HepG2 (cell line): Measurements from ENCODE around the gene ARFGAP3. TPM values are rescaled to one million over a fixed set of nuclear protein-coding genes. Genes with fewer than 3 reads are reported as not detected.

ENCODE experiments used
- ATAC-seq: fragments of 200-7000 bp; cut with Tn5 transposase; 3 replicates; pipeline ENCODE4 v1.9.1; 2020; ENCODE audit warnings: mild to moderate bottlenecking, moderate library complexity
- BruUV-seq: library from RNA; stranded (reverse); fragments of 400-500 nt; replicated peaks from 2 replicates; lab custom pipeline; 2021; lab: Mats Ljungman, UMichigan
- CTCF ChIA-PET: fragments of 300-600 bp; formaldehyde crosslinking; extraction: SDS; loops from one replicate; lab custom pipeline; 2021; ENCODE audit warnings: low total read pairs, inconsistent platforms, low intra/inter-chr PET ratio; lab: Yijun Ruan, JAX
- POLR2A ChIA-PET: fragments of 350-600 bp; sonication (Branson Sonifier 250); formaldehyde crosslinking; loops from one replicate; lab custom pipeline; 2020; ENCODE audit warnings: antibody characterized with exemption, inconsistent platforms; lab: Yijun Ruan, JAX
- DNase-seq: peaks from one replicate; pipeline ENCODE4 v3.0.0-alpha.2; 2015; ENCODE audit warnings: low spot score
- FAIRE-seq: peaks from 3 replicates; lab custom pipeline; 2011; peaks lifted over from hg19 to GRCh38; lab: Jason Lieb, UNC
- H2AFZ ChIP-seq: one replicate; pipeline ENCODE4 v1.6.1; 2011; ENCODE audit warnings: low read length, inconsistent platforms
- H3K27ac ChIP-seq: fragments of 300-600 bp; 3 replicates; pipeline ENCODE4 v1.8.0; 2011; ENCODE audit warnings: mixed run types, mild to moderate bottlenecking, mixed read lengths, low read length, inconsistent platforms; ENCODE audit not compliant: insufficient read depth; ENCODE audit errors: extremely low read length
- H3K27me3 ChIP-seq, 2 experiments: fragments of 200-600 bp in 1 of 2; 2 replicates in 1 of 2; 3 replicates in 1 of 2; pipeline versions ENCODE4 v1.6.0 to v1.8.0; 2011; ENCODE audit warnings: low read length in 2 of 2, mild to moderate bottlenecking in 2 of 2, moderate library complexity in 2 of 2, inconsistent platforms in 1 of 2; ENCODE audit not compliant: insufficient read depth in 2 of 2, control insufficient read depth in 1 of 2
- H3K36me3 ChIP-seq, 2 experiments: fragments of 200-600 bp in 1 of 2; replicated peaks in 1 of 2; 2 replicates in 1 of 2; 3 replicates in 1 of 2; pipeline versions ENCODE4 v1.5.1 to v1.8.0; 2011; ENCODE audit warnings: low read length in 2 of 2, inconsistent platforms in 1 of 2; ENCODE audit not compliant: insufficient read depth in 2 of 2, control insufficient read depth in 1 of 2
- H3K4me1 ChIP-seq: 2 replicates; pipeline ENCODE4 v1.5.1; 2012; ENCODE audit warnings: low read length, inconsistent platforms; ENCODE audit not compliant: insufficient read depth
- H3K4me2 ChIP-seq: 2 replicates; pipeline ENCODE4 v1.6.0; 2011; ENCODE audit warnings: low read depth, low read length, inconsistent platforms
- H3K4me3 ChIP-seq, 3 experiments: fragments of 200-600 bp in 1 of 3; sonication (generic), shearing (Covaris generic) in 1 of 3; replicated peaks in 1 of 3; 2 replicates each; pipeline ENCODE4 v1.5.1; 2011 to 2016; ENCODE audit warnings: low read length in 3 of 3, inconsistent platforms in 2 of 3, low read depth in 2 of 3, mild to moderate bottlenecking in 2 of 3, control low read depth in 1 of 3, mixed read lengths in 1 of 3; ENCODE audit not compliant: insufficient read depth in 1 of 3
- H3K79me2 ChIP-seq: one replicate; pipeline ENCODE4 v1.6.1; 2011; ENCODE audit warnings: low read length, inconsistent platforms; ENCODE audit not compliant: insufficient read depth
- H3K9ac ChIP-seq: 2 replicates; pipeline ENCODE4 v1.6.0; 2011; ENCODE audit warnings: mild to moderate bottlenecking, low read depth, low read length, inconsistent platforms; ENCODE audit not compliant: insufficient read depth
- H3K9me3 ChIP-seq: 2 replicates; pipeline ENCODE4 v1.5.1; 2012; ENCODE audit warnings: mild to moderate bottlenecking, low read length
- H4K20me1 ChIP-seq: 2 replicates; pipeline ENCODE4 v1.6.0; 2011; ENCODE audit warnings: inconsistent platforms, mild to moderate bottlenecking, low read length, moderate library complexity; ENCODE audit not compliant: insufficient read depth
- HNRNPL ChIP-seq: fragments of 200-400 bp; formaldehyde crosslinking; IDR thresholded peaks from 2 replicates; pipeline ENCODE4 v1.6.1; 2017; ENCODE audit warnings: mild to moderate bottlenecking, low read depth, low read length
- ISL2 ChIP-seq: sonication (generic); formaldehyde crosslinking; IDR thresholded peaks from 2 replicates; pipeline ENCODE4 v1.5.0; 2020; ENCODE audit warnings: missing genetic modification reagents
- TEAD2 ChIP-seq: sonication (generic); formaldehyde crosslinking; IDR thresholded peaks from 2 replicates; pipeline ENCODE4 v1.9.0; 2021; ENCODE audit warnings: missing genetic modification reagents
- TRIM24 ChIP-seq: sonication (generic); formaldehyde crosslinking; IDR thresholded peaks from 2 replicates; pipeline ENCODE4 v1.8.0; 2022; ENCODE audit warnings: mild to moderate bottlenecking, missing genetic modification reagents
- ZNF207 ChIP-seq: fragments of 450-650 bp; IDR thresholded peaks from 2 replicates; pipeline ENCODE4 v1.6.1; 2016; ENCODE audit warnings: antibody characterized with exemption, borderline replicate concordance
- ZNF230 ChIP-seq: sonication (generic); formaldehyde crosslinking; IDR thresholded peaks from 2 replicates; pipeline ENCODE4 v1.4.0; 2020; ENCODE audit warnings: mild to moderate bottlenecking, missing genetic modification reagents
- ZNF639 ChIP-seq: conservative IDR thresholded peaks from 2 replicates; pipeline ENCODE4 v1.6.1; 2018; ENCODE audit warnings: missing genetic modification reagents
- WGBS: methylation state at CpG from one replicate; pipeline ENCODE4 v1.1.6; 2017; ENCODE audit warnings: low lambda C conversion rate; 5-methylcytosine and 5-hydroxymethylcytosine counted together
- in situ Hi-C: cut with HindIII; loops from 2 replicates; pipeline ENCODE4 v1.10.0; 2017; ENCODE audit warnings: low pct_unique_long_range_greater_than_20kb; ENCODE audit not compliant: extremely low pct_ligation_motif_present
- intact Hi-C: fragments of 100-400 bp; cut with micrococcal nuclease; formaldehyde crosslinking; loops from one replicate; pipeline ENCODE4 v1.10.0; 2022; ENCODE audit not compliant: unreplicated experiment
- polyA plus RNA-seq, 8 experiments: library from polyadenylated mRNA; depleted of rRNA in 3 of 8; stranded (reverse) in 7 of 8; unstranded in 1 of 8; fragments of >200 nt; fragmentation: Illumina TruSeq in 4 of 8; extraction: Trizol in 4 of 8; gene quantifications; 2 replicates each; pipeline versions ENCODE4 v1.2.1 to v1.2.3, GENCODE V29; 2011 to 2016; ENCODE audit warnings: low read depth in 4 of 8, missing spikeins in 1 of 8, mixed read lengths in 1 of 8; ENCODE audit not compliant: insufficient read depth in 1 of 8
- total RNA-seq, 5 experiments: library from RNA; depleted of rRNA; stranded (reverse); fragments of >200 nt; fragmentation: Illumina TruSeq; extraction: Trizol; gene quantifications; 2 replicates each; pipeline ENCODE4 v1.2.3, GENCODE V29; 2016; ENCODE audit warnings: low read depth in 1 of 5
- TF ChIP-seq, protein P1 (sequence below): sonication (generic); formaldehyde crosslinking; IDR thresholded peaks from 2 replicates; pipeline ENCODE4 v1.4.0; 2020; ENCODE audit warnings: mild to moderate bottlenecking, missing genetic modification reagents
- TF ChIP-seq, protein P2 (sequence below): sonication (generic); formaldehyde crosslinking; IDR thresholded peaks from 2 replicates; pipeline ENCODE4 v1.4.0; 2020; ENCODE audit warnings: low read depth, missing genetic modification reagents

ARFGAP3 gene
- total and polyA plus RNA-seq, 2 of the 13 experiments (the other 11 are each of a cell fraction or from before 2014, with no cell fraction given): 41.7 to 61.6 TPM

GRCh38 chr22:42887523-42888507 lies 30.7 kb upstream of the ARFGAP3 start (continued):
- TF ChIP-seq, protein P1, sequence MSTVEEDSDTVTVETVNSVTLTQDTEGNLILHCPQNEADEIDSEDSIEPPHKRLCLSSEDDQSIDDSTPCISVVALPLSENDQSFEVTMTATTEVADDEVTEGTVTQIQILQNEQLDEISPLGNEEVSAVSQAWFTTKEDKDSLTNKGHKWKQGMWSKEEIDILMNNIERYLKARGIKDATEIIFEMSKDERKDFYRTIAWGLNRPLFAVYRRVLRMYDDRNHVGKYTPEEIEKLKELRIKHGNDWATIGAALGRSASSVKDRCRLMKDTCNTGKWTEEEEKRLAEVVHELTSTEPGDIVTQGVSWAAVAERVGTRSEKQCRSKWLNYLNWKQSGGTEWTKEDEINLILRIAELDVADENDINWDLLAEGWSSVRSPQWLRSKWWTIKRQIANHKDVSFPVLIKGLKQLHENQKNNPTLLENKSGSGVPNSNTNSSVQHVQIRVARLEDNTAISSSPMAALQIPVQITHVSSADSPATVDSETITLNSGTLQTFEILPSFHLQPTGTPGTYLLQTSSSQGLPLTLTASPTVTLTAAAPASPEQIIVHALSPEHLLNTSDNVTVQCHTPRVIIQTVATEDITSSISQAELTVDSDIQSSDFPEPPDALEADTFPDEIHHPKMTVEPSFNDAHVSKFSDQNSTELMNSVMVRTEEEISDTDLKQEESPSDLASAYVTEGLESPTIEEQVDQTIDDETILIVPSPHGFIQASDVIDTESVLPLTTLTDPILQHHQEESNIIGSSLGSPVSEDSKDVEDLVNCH (CRISPR knock-in tag): no peak
- TF ChIP-seq ZNF639 (CRISPR knock-in tag): no peak
- no peak for TF ChIP-seq TRIM24 (CRISPR knock-in tag)

- H4K20me1 ChIP-seq: no peaks in the 10 kb centered on the region
- WGBS: 79% methylated on average over 6 of the region's 7 CpGs
- no peaks in the 10 kb centered on the region for H3K4me1 ChIP-seq
- no peaks in the 10 kb centered on the region for H3K79me2 ChIP-seq
- no peaks in the 10 kb centered on the region for H3K27me3 ChIP-seq
- H3K9ac ChIP-seq: no peak overlapping the region
- TF ChIP-seq, protein P2, sequence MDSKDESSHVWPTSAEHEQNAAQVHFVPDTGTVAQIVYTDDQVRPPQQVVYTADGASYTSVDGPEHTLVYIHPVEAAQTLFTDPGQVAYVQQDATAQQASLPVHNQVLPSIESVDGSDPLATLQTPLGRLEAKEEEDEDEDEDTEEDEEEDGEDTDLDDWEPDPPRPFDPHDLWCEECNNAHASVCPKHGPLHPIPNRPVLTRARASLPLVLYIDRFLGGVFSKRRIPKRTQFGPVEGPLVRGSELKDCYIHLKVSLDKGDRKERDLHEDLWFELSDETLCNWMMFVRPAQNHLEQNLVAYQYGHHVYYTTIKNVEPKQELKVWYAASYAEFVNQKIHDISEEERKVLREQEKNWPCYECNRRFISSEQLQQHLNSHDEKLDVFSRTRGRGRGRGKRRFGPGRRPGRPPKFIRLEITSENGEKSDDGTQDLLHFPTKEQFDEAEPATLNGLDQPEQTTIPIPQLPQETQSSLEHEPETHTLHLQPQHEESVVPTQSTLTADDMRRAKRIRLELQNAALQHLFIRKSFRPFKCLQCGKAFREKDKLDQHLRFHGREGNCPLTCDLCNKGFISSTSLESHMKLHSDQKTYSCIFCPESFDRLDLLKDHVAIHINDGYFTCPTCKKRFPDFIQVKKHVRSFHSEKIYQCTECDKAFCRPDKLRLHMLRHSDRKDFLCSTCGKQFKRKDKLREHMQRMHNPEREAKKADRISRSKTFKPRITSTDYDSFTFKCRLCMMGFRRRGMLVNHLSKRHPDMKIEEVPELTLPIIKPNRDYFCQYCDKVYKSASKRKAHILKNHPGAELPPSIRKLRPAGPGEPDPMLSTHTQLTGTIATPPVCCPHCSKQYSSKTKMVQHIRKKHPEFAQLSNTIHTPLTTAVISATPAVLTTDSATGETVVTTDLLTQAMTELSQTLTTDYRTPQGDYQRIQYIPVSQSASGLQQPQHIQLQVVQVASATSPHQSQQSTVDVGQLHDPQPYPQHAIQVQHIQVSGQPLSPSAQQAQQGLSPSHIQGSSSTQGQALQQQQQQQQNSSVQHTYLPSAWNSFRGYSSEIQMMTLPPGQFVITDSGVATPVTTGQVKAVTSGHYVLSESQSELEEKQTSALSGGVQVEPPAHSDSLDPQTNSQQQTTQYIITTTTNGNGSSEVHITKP: no peak
- TF ChIP-seq HNRNPL (no peak), ZNF207 (no peak), ISL2 (CRISPR knock-in tag) (no peak), ZNF230 (CRISPR knock-in tag) (no peak), TEAD2 (CRISPR knock-in tag) (no peak)
- H3K4me2 ChIP-seq: no peak overlapping the region
- no peak overlapping the region for H2AFZ ChIP-seq
- intact Hi-C loops (no loop called here), in situ Hi-C loops (no loop called here)
- H3K27ac ChIP-seq: no peak overlapping the region
- peaks cover 57 to 92% of the 10 kb centered on the region in 2 experiments for H3K36me3 ChIP-seq
- no peak overlapping the region for H3K4me3 ChIP-seq
- BruUV-seq: no TSS peak
- DNase-seq (no peak), ATAC-seq (no peak), FAIRE-seq (no peak)
- ChIA-PET POLR2A (no interaction called here), CTCF (no interaction called here)
- no peaks in the 10 kb centered on the region for H3K9me3 ChIP-seq
Observed at GRCh38 chr22:42887120-42887519, 30.0 kb upstream of the ARFGAP3 start.
